ENCODE results near the gene ANO7.

ANO7 gene

GRCh38 chr2:241200822-241201395 is 12.4 kb downstream of the ANO7 start:
- no peaks in the 10 kb centered on the region for H3K79me2 ChIP-seq (ENCODE audit: low read length)
- DNase-seq, result no peak
- no peak overlapping the region for H3K9ac ChIP-seq (ENCODE audit: low read length)
- no peaks in the 10 kb centered on the region for H3K9me2 ChIP-seq (replicated peaks; ENCODE audit: insufficient read depth, low read length)
- no peak overlapping the region for H3K27ac ChIP-seq (ENCODE audit: low read length)
- H3F3A ChIP-seq (ENCODE audit: insufficient read depth, low read length), result no peaks in the 10 kb centered on the region
- H3K9me3 ChIP-seq (replicated peaks; ENCODE audit: insufficient read depth, low read length), result no peaks in the 10 kb centered on the region
- no peak overlapping the region for H3K4me3 ChIP-seq (ENCODE audit: low read length)
- H3K4me2 ChIP-seq (ENCODE audit: low read depth, low read length), result no peak overlapping the region
- H3K36me3 ChIP-seq (replicated peaks; ENCODE audit: insufficient read depth, low read length), result no peaks in the 10 kb centered on the region
- no peaks in the 10 kb centered on the region for H4K20me1 ChIP-seq (ENCODE audit: insufficient read depth, low read length)
- H3K4me1 ChIP-seq (ENCODE audit: low read length), result no peaks in the 10 kb centered on the region
- no peak overlapping the region for H2AFZ ChIP-seq (ENCODE audit: low read length)
- TF ChIP-seq EZH2phosphoT487 (IDR thresholded peaks at IDR 0.05; ENCODE audit: low read length) (no peak), EZH2 (optimal IDR thresholded peaks at IDR 0.05; ENCODE audit: low read depth, low read length) (no peak), CTCF (IDR thresholded peaks at IDR 0.05; ENCODE audit: low read length) (no peak)
- no peaks in the 10 kb centered on the region; the same call in 1 of the 2 replicates for H3K27me3 ChIP-seq (replicated peaks; ENCODE audit: insufficient read depth, low read length)

DNA sequence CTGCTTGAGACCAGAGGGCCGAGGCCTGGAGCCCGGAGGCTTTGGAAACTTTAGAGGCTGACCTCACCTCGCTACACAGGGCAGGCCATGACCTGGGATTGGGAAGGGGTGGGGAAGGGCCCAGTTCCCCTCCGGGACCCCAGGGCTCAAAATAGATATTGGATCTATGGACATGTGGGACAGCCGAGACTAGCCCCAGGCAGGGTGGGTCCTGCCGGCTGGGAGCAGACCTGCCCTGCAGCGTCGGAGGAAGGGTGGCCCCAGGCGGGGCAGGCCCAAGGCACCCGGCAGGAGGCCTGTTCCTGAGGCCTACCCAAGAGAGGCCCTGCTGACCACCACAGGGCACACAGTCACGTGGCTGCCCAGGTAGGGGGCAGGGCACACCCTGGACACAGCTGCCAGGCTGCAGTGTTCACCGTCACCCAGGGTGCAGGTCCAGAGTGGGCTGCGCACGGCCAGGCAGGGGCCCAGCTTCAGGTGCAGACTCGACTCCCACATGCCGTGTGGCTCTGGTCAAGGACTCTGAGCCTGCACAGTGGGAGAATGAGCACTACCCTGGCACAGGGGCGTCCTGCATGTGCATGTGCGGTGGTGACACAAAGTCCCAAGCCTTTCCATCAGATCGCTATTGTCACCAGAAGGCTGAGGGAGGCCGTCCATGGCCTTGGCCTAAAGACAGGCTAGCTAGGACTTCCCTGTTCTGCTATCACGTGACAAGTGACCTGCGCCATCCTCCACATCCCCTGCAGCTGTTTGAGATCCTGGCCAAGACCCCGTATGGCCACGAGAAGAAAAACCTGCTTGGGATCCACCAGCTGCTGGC is 13.2 kb downstream of the ANO7 start:
- no peak overlapping the region for H3K27ac ChIP-seq (ENCODE audit: low read length)

DNA sequence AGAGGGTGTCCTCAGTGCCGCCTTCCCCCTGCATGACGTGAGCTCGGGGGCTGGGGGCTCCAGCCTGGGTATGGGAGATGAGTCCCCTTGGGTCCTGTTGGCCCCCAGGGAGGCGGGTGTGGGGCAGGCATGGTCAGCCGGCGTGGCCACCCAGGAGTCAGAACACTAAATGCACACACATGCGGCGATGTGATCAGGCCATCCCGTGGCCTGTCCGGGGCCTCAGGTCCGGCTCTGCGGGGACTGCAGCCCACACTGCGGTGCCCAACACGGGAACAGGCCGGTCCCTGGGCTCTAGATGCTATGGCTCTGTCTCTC is 13.8 kb downstream of the ANO7 start:
- no peaks in the 10 kb centered on the region for H3K36me3 ChIP-seq (replicated peaks; ENCODE audit: insufficient read depth, low read length)
- no peak overlapping the region for H2AFZ ChIP-seq (ENCODE audit: low read length)
- H3K4me3 ChIP-seq (ENCODE audit: low read length), result no peak overlapping the region
- no peaks in the 10 kb centered on the region for H3F3A ChIP-seq (ENCODE audit: insufficient read depth, low read length)
- H4K20me1 ChIP-seq (ENCODE audit: insufficient read depth, low read length), result no peaks in the 10 kb centered on the region
- no peak overlapping the region for H3K4me2 ChIP-seq (ENCODE audit: low read depth, low read length)
- no peak for TF ChIP-seq EZH2phosphoT487 (IDR thresholded peaks at IDR 0.05; ENCODE audit: low read length)
- TF ChIP-seq EZH2 (optimal IDR thresholded peaks at IDR 0.05; ENCODE audit: low read depth, low read length), result no peak
- no peak for TF ChIP-seq CTCF (IDR thresholded peaks at IDR 0.05; ENCODE audit: low read length)
- no peak overlapping the region for H3K9ac ChIP-seq (ENCODE audit: low read length)
- no peaks in the 10 kb centered on the region; the same call in 1 of the 2 replicates for H3K27me3 ChIP-seq (replicated peaks; ENCODE audit: insufficient read depth, low read length)
- H3K9me3 ChIP-seq (replicated peaks; ENCODE audit: insufficient read depth, low read length), result no peaks in the 10 kb centered on the region
- no peak overlapping the region for H3K27ac ChIP-seq (ENCODE audit: low read length)
- no peaks in the 10 kb centered on the region for H3K9me2 ChIP-seq (replicated peaks; ENCODE audit: insufficient read depth, low read length)
- no peak for DNase-seq
- no peaks in the 10 kb centered on the region for H3K79me2 ChIP-seq (ENCODE audit: low read length)
- no peaks in the 10 kb centered on the region for H3K4me1 ChIP-seq (ENCODE audit: low read length)

More for the DNA sequence above, 13.2 kb downstream of the ANO7 start:
- H2AFZ ChIP-seq (ENCODE audit: low read length), result no peak overlapping the region
- H3K27me3 ChIP-seq (replicated peaks; ENCODE audit: insufficient read depth, low read length), result no peaks in the 10 kb centered on the region; the same call in 1 of the 2 replicates
- H4K20me1 ChIP-seq (ENCODE audit: insufficient read depth, low read length), result no peaks in the 10 kb centered on the region
- TF ChIP-seq EZH2phosphoT487 (IDR thresholded peaks at IDR 0.05; ENCODE audit: low read length), result no peak
- no peaks in the 10 kb centered on the region for H3K9me3 ChIP-seq (replicated peaks; ENCODE audit: insufficient read depth, low read length)
- no peaks in the 10 kb centered on the region for H3K79me2 ChIP-seq (ENCODE audit: low read length)
- H3K9ac ChIP-seq (ENCODE audit: low read length), result no peak overlapping the region
- H3K4me2 ChIP-seq (ENCODE audit: low read depth, low read length), result no peak overlapping the region
- H3F3A ChIP-seq (ENCODE audit: insufficient read depth, low read length), result no peaks in the 10 kb centered on the region
- no peaks in the 10 kb centered on the region for H3K4me1 ChIP-seq (ENCODE audit: low read length)
- DNase-seq, result no peak
- no peaks in the 10 kb centered on the region for H3K36me3 ChIP-seq (replicated peaks; ENCODE audit: insufficient read depth, low read length)
- H3K4me3 ChIP-seq (ENCODE audit: low read length), result no peak overlapping the region
- no peaks in the 10 kb centered on the region for H3K9me2 ChIP-seq (replicated peaks; ENCODE audit: insufficient read depth, low read length)

DNA sequence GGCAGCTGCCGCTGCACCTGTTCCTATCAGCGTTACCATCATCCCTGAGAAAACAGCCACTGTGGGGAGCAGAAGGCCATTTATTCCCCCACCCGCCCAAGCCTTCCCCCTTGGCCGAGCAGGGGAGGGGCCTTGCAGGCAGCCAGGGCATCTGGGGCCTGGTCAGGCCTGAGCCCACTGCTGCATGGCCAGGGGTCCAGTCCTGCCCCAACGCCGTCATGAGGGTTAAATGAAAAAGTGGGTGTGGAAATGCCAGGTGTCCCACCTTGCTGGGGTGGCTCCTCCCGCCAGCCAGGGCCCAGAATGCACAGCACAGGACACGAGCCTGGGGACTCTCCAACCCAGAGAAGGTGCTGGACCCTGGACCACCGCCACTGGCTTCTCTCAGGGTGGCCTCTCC is 14.2 kb downstream of the ANO7 start:
- Histone ChIP-seq H3K27ac (ENCODE audit: low read length) (no peak overlapping the region), H3K27me3 (replicated peaks; ENCODE audit: insufficient read depth, low read length) (no peaks in the 10 kb centered on the region; the same call in 1 of the 2 replicates), H3K79me2 (ENCODE audit: low read length) (no peaks in the 10 kb centered on the region), H2AFZ (ENCODE audit: low read length) (no peak overlapping the region), H3K9me3 (replicated peaks; ENCODE audit: insufficient read depth, low read length) (no peaks in the 10 kb centered on the region), H3K9ac (ENCODE audit: low read length) (no peak overlapping the region), H3K4me2 (ENCODE audit: low read depth, low read length) (no peak overlapping the region), H3K4me1 (ENCODE audit: low read length) (no peaks in the 10 kb centered on the region), H4K20me1 (ENCODE audit: insufficient read depth, low read length) (no peaks in the 10 kb centered on the region), H3K9me2 (replicated peaks; ENCODE audit: insufficient read depth, low read length) (no peaks in the 10 kb centered on the region), H3F3A (ENCODE audit: insufficient read depth, low read length) (no peaks in the 10 kb centered on the region), H3K36me3 (replicated peaks; ENCODE audit: insufficient read depth, low read length) (no peaks in the 10 kb centered on the region), H3K4me3 (ENCODE audit: low read length) (no peak overlapping the region)
- TF ChIP-seq EZH2 (optimal IDR thresholded peaks at IDR 0.05; ENCODE audit: low read depth, low read length) (no peak), EZH2phosphoT487 (IDR thresholded peaks at IDR 0.05; ENCODE audit: low read length) (no peak), CTCF (IDR thresholded peaks at IDR 0.05; ENCODE audit: low read length) (no peak)
- DNase-seq, result no peak

Data from MM.1S (cell line).